Left cardiac atrium (tissue), 4 donors: ENCODE measurements around the gene TMCO5A. TPM values are rescaled to one million over a fixed set of nuclear protein-coding genes. Genes with fewer than 3 reads are reported as not detected.
"Not testable (repeated sequence)": the region's sequence is repeated elsewhere in the genome, so short reads cannot be mapped to it uniquely, and the experiment has no call there.

Experiments
- ATAC-seq, 2 donors: fragments of 200-7000 bp; cut with Tn5 transposase; one replicate each; pipeline ENCODE4 v1.9.1; 2020; ENCODE audit warnings: mild to moderate bottlenecking in 2 of 2, moderate library complexity in 2 of 2
- DNase-seq: peaks from one replicate; pipeline ENCODE4 v3.0.0-alpha.2; 2020
- intact Hi-C, 2 donors: fragments of 100-400 bp; cut with DNase I; formaldehyde crosslinking; loops; one replicate each; pipeline versions ENCODE4 v1.14.1 to v1.15.1; 2022 to 2023
- total RNA-seq, 2 donors: library from RNA; stranded (reverse); fragmentation: NEBNext Ultra II Directional; extraction: Animal tissue kit (Norgen Biotek cat#: 25700); gene quantifications; one replicate each; pipeline ENCODE4 v1.2.1, GENCODE V29; 2021
- donor health status: DM: no; HTN: yes; CAD: no.
- donor health status: DM: no; HTN: yes; CAD: no; lungs with severe emphysema.
- donor health status: DM: yes; HTN: yes; CAD: no.
- donor health status: Dilated cardiomyopathy.

TMCO5A gene
- total RNA-seq, 2 donors from 2014 or later = not detected

DNA sequence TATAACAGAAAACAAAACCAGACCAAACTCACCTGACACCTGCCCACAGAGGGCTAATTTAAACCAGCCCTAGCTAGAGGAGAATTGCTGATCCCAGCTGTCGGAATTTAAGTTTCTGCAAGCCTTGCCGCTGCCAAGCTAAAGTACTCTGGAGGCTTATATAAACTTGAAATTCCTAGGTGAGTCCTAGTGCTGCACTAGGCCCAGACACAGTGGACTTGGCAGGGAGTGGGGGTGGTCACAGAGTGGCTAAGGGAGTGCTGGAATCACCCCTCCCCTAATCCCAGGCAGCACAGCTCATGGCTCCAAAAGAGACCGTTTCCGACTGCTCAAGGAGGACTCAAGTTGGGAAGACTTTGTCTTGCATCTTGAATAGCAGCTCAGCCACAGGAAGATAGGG, 17.6 kb downstream of the TMCO5A start:
- intact Hi-C loops = no loop called here
- DNase-seq = no peak
- ATAC-seq = no peak

DNA sequence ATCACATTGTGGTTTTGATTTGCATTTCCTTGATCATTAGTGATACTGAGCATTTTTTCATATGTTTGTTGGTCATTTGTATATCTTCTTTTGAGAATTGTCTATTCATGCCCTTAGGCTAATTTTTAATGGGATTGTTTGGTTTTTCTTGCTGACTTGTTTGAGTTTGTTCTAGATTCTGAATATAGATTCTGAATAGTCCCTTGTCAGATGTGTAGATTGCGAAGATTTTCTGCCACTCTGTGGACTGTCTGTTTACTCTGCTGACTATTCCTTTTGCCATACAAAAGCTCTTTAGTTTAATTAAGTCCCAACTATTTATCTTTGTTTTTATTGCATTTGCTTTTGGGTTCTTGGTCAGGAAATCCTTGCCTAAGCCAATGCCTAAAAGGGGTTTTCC, 26.3 kb downstream of the TMCO5A start:
- ATAC-seq, DNase-seq, intact Hi-C loops: not testable (repeated sequence)

DNA sequence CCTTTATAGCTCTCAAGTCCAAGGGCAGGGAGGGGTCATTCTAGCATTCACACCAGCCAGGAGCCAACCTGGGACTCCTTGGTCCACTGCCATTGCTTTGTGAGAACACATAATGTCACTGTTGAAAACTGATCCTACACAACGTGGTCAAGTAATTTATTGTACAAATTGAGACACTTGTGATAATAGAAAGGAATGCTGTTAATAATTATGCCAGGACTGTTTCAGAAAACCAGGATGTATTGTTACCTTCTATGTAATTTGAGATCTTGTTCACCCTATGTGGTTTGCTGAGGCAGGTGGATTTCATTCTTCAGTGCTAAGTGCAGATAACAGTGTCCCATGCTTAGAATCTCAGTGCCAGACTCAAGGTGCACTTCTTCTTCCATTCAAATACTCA, 33.3 kb downstream of the TMCO5A start:
- no peak for DNase-seq
- ATAC-seq = no peak
- intact Hi-C loops = no loop called here

DNA sequence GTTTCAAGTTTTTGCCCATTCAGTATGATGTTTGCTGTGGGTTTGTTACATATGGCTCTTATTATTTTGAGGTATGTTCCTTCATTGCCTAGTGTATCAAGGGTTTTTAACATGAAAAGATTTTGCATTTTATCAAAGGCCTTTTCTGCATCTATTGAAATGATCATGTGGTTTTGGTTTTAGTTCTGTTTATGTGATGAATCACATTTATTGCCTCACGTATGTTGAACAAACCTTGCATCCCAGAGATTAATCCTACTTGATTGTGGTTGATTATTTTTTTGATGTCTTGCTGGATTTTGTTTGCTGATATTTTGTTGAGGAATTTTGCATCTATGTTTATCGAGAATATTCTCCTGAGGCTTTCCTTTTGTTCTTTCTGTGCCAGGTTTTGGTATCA, 39.4 kb downstream of the TMCO5A start:
- ATAC-seq (no peak), DNase-seq (no peak)
- intact Hi-C loops = no loop called here

DNA sequence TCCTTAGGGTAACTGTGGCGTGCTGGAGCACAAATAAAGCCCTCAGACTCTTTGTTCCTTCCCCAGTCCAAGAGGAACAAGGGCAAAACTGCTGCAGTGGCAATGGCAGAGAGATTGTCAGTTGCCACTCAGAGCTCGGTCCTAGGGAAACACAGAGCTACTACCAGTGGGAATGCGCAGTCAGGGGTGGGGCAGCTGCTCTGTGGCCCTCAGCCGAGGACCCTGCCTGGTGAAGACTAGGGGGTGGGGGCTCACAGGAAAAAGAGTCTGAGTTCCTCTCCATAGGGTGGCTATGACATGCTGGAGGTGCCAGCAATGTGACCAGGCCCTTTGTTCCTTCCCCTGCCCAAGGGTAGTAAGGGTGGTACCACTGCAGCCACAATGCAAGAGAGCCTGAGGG, 43.8 kb downstream of the TMCO5A start:
- ATAC-seq (no peak), DNase-seq (no peak)
- intact Hi-C loops = no loop called here

DNA sequence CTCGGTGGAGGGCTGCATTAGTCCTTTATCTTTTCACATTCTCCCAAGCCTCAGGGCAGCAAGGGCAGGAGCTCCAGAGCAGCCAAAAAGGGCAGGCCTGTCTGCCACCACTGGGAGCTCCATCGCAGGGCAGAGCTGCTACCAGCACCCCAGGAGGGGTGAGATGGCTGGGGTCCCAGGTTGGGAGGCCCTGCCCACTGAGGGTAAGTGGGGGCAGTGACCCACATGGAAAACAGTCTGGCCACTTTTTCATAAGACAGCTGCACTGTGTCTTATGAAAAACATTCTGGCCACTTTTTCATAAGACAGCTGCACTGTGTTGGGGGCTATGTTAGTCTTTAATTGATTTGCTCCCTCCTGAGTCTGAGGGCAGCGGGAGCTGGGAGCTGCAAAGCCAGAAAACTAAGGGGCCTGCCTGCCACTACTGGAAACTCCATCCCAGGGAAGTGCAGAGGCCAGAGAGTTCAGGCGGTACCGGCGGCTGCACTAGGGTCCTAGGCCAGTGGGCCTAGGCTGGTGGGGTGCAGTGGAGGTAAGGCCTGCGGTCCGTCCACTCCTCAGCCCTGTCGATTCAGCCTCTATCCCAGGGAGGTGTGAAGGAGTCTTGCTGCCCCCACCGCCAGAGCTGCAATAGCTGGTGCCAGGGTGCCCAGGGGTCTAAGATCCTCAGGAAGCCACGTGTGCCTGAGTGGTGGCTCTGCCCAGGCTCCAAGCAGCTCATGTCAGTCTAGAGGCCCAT, 45.4 kb downstream of the TMCO5A start:
- DNase-seq (no peak), ATAC-seq (peak in 1 of 2 donors; percentile 67)
- intact Hi-C loops = no loop called here

DNA sequence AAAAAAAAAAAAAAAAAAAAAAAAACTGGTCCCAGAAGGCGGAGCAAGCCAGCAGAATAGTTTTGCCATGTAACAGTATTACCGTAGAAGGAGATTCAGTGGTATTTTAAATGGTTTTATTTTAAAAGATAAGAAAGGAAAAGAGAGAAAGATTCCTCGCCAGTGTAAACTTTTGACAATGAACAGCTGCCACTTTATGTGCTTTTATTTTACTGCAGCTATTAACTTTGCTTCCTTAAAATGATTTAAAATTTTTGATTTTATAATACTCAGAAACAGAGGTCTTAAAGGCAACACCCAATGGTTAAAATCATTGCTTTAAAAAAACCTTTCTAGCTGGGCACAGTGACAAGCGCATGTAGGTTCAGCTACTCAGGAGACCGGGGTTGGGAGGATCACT, 46.8 kb downstream of the TMCO5A start:
- DNase-seq (no peak), ATAC-seq (no peak)
- intact Hi-C loops = no loop called here

DNA sequence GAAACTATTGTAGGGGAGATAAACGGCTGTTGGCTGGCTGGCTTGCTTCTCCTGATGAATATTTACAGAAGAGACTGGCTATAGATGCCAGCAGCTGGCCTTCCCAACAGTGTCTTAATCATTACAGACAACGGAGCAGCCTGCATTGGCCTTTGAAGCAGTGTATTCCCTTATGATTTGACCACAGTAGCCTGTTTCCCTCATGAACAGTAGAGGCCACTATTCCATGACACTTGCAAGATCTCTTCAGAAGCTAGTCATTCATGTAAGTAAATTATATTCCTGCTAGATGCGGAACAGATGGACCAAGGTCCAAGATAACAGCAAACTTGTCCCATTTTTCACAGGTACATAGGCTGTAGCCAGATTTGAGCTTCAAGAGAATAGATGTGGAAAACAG, 47.3 kb downstream of the TMCO5A start:
- intact Hi-C loops = no loop called here

DNA sequence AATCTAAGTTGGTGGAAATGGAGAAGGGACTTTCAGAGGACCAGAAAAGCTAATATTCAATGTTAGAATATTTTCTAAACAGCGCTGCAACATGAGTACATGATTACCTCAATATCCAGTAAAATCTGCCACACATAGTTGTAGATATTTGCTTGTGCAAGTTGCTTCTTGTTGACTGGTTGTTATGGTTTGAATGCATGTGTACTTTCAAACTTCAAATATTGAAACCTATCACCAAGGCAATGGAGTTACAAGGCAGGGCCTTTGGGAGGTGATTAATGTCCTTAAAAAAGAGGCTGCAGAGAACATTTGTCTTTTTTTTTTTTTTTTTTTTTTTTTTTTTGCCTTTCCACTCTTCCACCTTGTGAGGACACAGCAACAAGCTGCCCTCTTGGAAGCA, 49.9 kb downstream of the TMCO5A start:
- ATAC-seq (no peak), DNase-seq (no peak)
- intact Hi-C loops = no loop called here

More for the DNA sequence above, 47.3 kb downstream of the TMCO5A start:
- ATAC-seq (peak in 1 of 2 donors; percentile 64), DNase-seq (no peak)

DNA sequence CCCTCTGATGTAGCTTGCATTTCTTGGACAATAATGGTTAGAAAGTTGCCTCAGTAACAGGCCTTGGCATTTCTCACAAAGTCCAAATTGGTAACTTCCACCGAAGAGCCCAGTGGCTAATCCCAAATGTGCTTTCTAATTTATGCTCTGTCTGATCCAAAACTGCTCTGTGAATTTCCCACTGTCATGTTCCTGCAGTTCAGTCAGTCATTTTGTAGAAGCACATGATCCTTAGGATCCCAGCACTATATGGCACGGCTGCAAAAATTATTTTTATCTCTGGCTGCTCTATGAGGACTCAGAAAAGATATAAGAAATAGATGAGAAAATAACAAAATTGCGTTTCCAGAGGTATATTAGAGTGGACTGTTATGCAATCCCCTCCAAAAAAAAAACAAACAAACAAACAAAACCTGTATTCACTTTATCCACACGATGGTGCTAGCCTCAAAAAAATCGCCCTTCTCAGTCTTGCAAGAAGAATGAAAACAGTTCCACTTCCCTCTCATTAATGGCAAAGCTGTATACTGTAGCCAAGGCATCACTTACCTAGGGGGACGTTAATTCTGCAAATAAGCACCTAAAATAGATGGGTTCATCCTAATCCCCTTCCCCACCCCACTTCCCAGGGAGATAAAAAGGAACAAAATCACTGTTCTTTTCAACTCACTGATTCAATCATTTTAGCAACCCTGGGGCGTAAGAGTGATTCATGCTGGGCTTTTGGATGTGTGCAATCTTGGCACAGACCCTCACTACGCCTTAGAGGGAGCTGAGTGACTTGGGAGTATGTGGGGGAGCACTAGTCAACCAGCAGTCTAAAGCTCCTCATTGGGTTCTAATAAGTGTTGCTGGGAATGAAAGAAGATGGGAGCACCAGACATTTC, 61.3 kb downstream of the TMCO5A start:
- DNase-seq (peak; percentile 36), ATAC-seq (peak; percentile 78 to 96)
- intact Hi-C loops = loop anchor here in 1 of 2 donors (2.0 to 10.0 kb wide), 2 partner anchors 359 to 399 kb away; no protein-coding TSS in a partner anchor
